HG03378 (cell line): ENCODE results near the gene ZMAT5.
"Not testable (repeated sequence)": the region's sequence is repeated elsewhere in the genome, so short reads cannot be mapped to it uniquely, and the experiment has no call there.

Experiments used
- ATAC-seq: cut with Tn5 transposase; IDR thresholded peaks from one replicate; pipeline ENCODE4 v1.9.1; 2021; ENCODE audit warnings: mild to moderate bottlenecking, moderate library complexity; ENCODE audit not compliant: unreplicated experiment

ZMAT5 gene

GRCh38 chr22:29754658-29755395, 12.0 kb downstream of the ZMAT5 start:
- not testable (repeated sequence) for ATAC-seq

- ATAC-seq, result no peak
Observed at GRCh38 chr22:29753808-29754657, 12.8 kb downstream of the ZMAT5 start.

- ATAC-seq, result no peak
Observed at GRCh38 chr22:29751669-29752068, 15.1 kb downstream of the ZMAT5 start.

- ATAC-seq, result no peak
Observed at GRCh38 chr22:29750559-29751538, 16.0 kb downstream of the ZMAT5 start.

GRCh38 chr22:29750029-29750428, 16.8 kb downstream of the ZMAT5 start:
- ATAC-seq, result no peak

- ATAC-seq, result no peak
Observed at GRCh38 chr22:29748248-29748893, 18.4 kb downstream of the ZMAT5 start.

GRCh38 chr22:29747832-29748231, 19.0 kb downstream of the ZMAT5 start:
- ATAC-seq, result no peak

GRCh38 chr22:29744902-29745301, 21.9 kb downstream of the ZMAT5 start:
- ATAC-seq, result no peak

GRCh38 chr22:29742326-29742725, 24.5 kb downstream of the ZMAT5 start:
- no peak for ATAC-seq

- ATAC-seq, result no peak
Observed at GRCh38 chr22:29741926-29742325, 24.9 kb downstream of the ZMAT5 start.

GRCh38 chr22:29740216-29740615, 26.6 kb downstream of the ZMAT5 start:
- ATAC-seq, result no peak

GRCh38 chr22:29739346-29739875, 27.4 kb downstream of the ZMAT5 start:
- no peak for ATAC-seq

GRCh38 chr22:29738118-29738815, 28.5 kb downstream of the ZMAT5 start:
- ATAC-seq, result no peak

GRCh38 chr22:29737251-29738117, 29.3 kb downstream of the ZMAT5 start:
- ATAC-seq, result no peak

GRCh38 chr22:29735416-29735815, 31.4 kb downstream of the ZMAT5 start:
- no peak for ATAC-seq

GRCh38 chr22:29734838-29735237, 32.0 kb downstream of the ZMAT5 start:
- no peak for ATAC-seq

GRCh38 chr22:29734406-29734805, 32.4 kb downstream of the ZMAT5 start:
- no peak for ATAC-seq

- no peak for ATAC-seq
Observed at GRCh38 chr22:29733362-29734201, 33.2 kb downstream of the ZMAT5 start.
